ENCODE results near the gene TICAM1. TPM values are rescaled to one million over a fixed set of nuclear protein-coding genes. Genes with fewer than 3 reads are reported as not detected.
"Not testable (repeated sequence)": the region's sequence is repeated elsewhere in the genome, so short reads cannot be mapped to it uniquely, and the experiment has no call there.

The TICAM1 gene
- total and polyA plus RNA-seq, 2 donors (not counting 1 experiment from before 2014, with no cell fraction given) = 0.65 to 4.1 TPM

GRCh38 chr19:4823577-4823976 is 7.9 kb downstream of the TICAM1 start:
- Histone ChIP-seq H2AFZ (ENCODE audit: low read length) (no peak overlapping the region), H3K27me3 (ENCODE audit: control insufficient read depth, insufficient read depth, low read length) (no peaks in the 10 kb centered on the region), H3K4me2 (ENCODE audit: extremely low read depth, insufficient read depth, low read length) (no peak overlapping the region), H3K4me3 (replicated peaks in 1 of 4; ENCODE audit: control extremely low read depth in 1 of 4, insufficient read depth in 1 of 4, low read depth in 3 of 4, low read length in 4 of 4) (no peak overlapping the region), H3K9ac (ENCODE audit: insufficient read depth, low read length) (no peak overlapping the region), H3K27ac (ENCODE audit: insufficient read depth, low read length) (no peak overlapping the region), H3K36me3 (ENCODE audit: control insufficient read depth, insufficient read depth, low read length) (peaks cover 1% of the 10 kb centered on the region), H4K20me1 (ENCODE audit: control insufficient read depth, extremely low read depth, insufficient read depth, low read length) (no peaks in the 10 kb centered on the region), H3K79me2 (ENCODE audit: control insufficient read depth, insufficient read depth, low read length) (peaks cover 11% of the 10 kb centered on the region), H3K4me1 (ENCODE audit: control insufficient read depth, extremely low read depth, insufficient read depth, low read length) (no peaks in the 10 kb centered on the region), H3K9me3 (ENCODE audit: control insufficient read depth, insufficient read depth, low read depth, low read length) (no peaks in the 10 kb centered on the region)
- DNase-seq (ENCODE audit: low read depth in 2 of 2) = no peak
- TF ChIP-seq EZH2 (IDR thresholded peaks at IDR 0.05; ENCODE audit: low read length, missing control alignments) = no peak
- TF ChIP-seq CTCF (conservative IDR thresholded peaks at IDR 0.05 in 1 of 2, IDR thresholded peaks at IDR 0.05 in 1 of 2; ENCODE audit: low read depth in 1 of 2, low read length in 2 of 2) = no peak

- H3K9ac ChIP-seq (ENCODE audit: insufficient read depth, low read length); H3K36me3 ChIP-seq (ENCODE audit: control insufficient read depth, insufficient read depth, low read length); H2AFZ ChIP-seq (ENCODE audit: low read length); H3K4me1 ChIP-seq (ENCODE audit: control insufficient read depth, extremely low read depth, insufficient read depth, low read length); H3K27ac ChIP-seq (ENCODE audit: insufficient read depth, low read length); H3K9me3 ChIP-seq (ENCODE audit: control insufficient read depth, insufficient read depth, low read depth, low read length); H3K4me3 ChIP-seq (replicated peaks in 1 of 4; ENCODE audit: control extremely low read depth in 1 of 4, insufficient read depth in 1 of 4, low read depth in 3 of 4, low read length in 4 of 4); H3K4me2 ChIP-seq (ENCODE audit: extremely low read depth, insufficient read depth, low read length); H4K20me1 ChIP-seq (ENCODE audit: control insufficient read depth, extremely low read depth, insufficient read depth, low read length); DNase-seq (ENCODE audit: low read depth in 2 of 2); H3K27me3 ChIP-seq (ENCODE audit: control insufficient read depth, insufficient read depth, low read length): not testable (repeated sequence)
- peaks cover 11% of the 10 kb centered on the region for H3K79me2 ChIP-seq (ENCODE audit: control insufficient read depth, insufficient read depth, low read length)
Measured at GRCh38 chr19:4822354-4822753, 9.2 kb downstream of the TICAM1 start.

- Histone ChIP-seq H3K36me3 (ENCODE audit: control insufficient read depth, insufficient read depth, low read length) (peaks cover 16% of the 10 kb centered on the region), H3K27ac (ENCODE audit: insufficient read depth, low read length) (no peak overlapping the region), H3K9ac (ENCODE audit: insufficient read depth, low read length) (no peak overlapping the region), H3K79me2 (ENCODE audit: control insufficient read depth, insufficient read depth, low read length) (peaks cover 8% of the 10 kb centered on the region), H2AFZ (ENCODE audit: low read length) (no peak overlapping the region), H3K9me3 (ENCODE audit: control insufficient read depth, insufficient read depth, low read depth, low read length) (no peaks in the 10 kb centered on the region), H3K27me3 (ENCODE audit: control insufficient read depth, insufficient read depth, low read length) (no peaks in the 10 kb centered on the region), H3K4me1 (ENCODE audit: control insufficient read depth, extremely low read depth, insufficient read depth, low read length) (no peaks in the 10 kb centered on the region), H3K4me3 (replicated peaks in 1 of 4; ENCODE audit: control extremely low read depth in 1 of 4, insufficient read depth in 1 of 4, low read depth in 3 of 4, low read length in 4 of 4) (no peak overlapping the region), H4K20me1 (ENCODE audit: control insufficient read depth, extremely low read depth, insufficient read depth, low read length) (no peaks in the 10 kb centered on the region), H3K4me2 (ENCODE audit: extremely low read depth, insufficient read depth, low read length) (no peak overlapping the region)
- no peak for TF ChIP-seq CTCF (conservative IDR thresholded peaks at IDR 0.05 in 1 of 2, IDR thresholded peaks at IDR 0.05 in 1 of 2; ENCODE audit: low read depth in 1 of 2, low read length in 2 of 2)
- TF ChIP-seq EZH2 (IDR thresholded peaks at IDR 0.05; ENCODE audit: low read length, missing control alignments) = no peak
- DNase-seq (ENCODE audit: low read depth in 2 of 2) = no peak
Measured at GRCh38 chr19:4821265-4821664, 10.2 kb downstream of the TICAM1 start.
